A549 (cell line): ENCODE results near the gene RCBTB2.

Source experiments
- CHD2 ChIP-seq: fragments of 150-350 bp; IDR thresholded peaks from 2 replicates; pipeline ENCODE4 v1.6.1; 2014; ENCODE audit warnings: low read length; ENCODE audit not compliant: partially characterized antibody
- POLR2AphosphoS2 ChIP-seq: conservative IDR thresholded peaks from 2 replicates; pipeline ENCODE4 v1.6.1; 2012; ENCODE audit warnings: low read length, improper control_type of control experiment, inconsistent platforms
- RCOR1 ChIP-seq: fragments of 150-350 bp; IDR thresholded peaks from 2 replicates; pipeline ENCODE4 v1.6.1; 2014; ENCODE audit warnings: antibody characterized with exemption, low read length, low read depth
- TF ChIP-seq, protein P1 (sequence below): fragments of >200 bp; sonication (Bioruptor Twin); formaldehyde crosslinking; IDR thresholded peaks from 3 replicates; pipeline ENCODE4 v1.5.1; 2016
- TF ChIP-seq, protein P2 (sequence below): fragments of >200 bp; sonication (Bioruptor Twin); formaldehyde crosslinking; IDR thresholded peaks from 3 replicates; pipeline ENCODE4 v1.6.1; 2016

DNA sequence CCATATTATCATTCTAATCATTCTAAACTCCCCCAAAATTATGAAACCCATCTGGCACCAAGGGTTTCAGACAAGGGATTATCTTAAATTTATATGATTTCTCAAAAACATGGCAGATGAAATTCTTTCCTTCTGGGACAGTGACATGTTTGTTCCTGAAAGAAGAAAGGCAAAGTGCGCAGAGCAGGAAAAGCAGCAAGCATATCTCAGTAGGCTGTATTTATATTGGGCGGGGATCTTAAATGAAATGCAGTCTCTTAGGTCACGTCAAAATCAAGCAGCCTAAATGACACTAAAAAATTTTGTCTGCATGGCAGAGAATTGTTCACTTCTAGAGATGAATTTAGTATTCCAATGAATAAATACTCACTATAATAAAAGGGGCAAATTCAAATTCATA lies 49.3 kb downstream of the RCBTB2 start:
- TF ChIP-seq CHD2 (no peak), POLR2AphosphoS2 (no peak), RCOR1 (no peak)
- TF ChIP-seq, protein P1, sequence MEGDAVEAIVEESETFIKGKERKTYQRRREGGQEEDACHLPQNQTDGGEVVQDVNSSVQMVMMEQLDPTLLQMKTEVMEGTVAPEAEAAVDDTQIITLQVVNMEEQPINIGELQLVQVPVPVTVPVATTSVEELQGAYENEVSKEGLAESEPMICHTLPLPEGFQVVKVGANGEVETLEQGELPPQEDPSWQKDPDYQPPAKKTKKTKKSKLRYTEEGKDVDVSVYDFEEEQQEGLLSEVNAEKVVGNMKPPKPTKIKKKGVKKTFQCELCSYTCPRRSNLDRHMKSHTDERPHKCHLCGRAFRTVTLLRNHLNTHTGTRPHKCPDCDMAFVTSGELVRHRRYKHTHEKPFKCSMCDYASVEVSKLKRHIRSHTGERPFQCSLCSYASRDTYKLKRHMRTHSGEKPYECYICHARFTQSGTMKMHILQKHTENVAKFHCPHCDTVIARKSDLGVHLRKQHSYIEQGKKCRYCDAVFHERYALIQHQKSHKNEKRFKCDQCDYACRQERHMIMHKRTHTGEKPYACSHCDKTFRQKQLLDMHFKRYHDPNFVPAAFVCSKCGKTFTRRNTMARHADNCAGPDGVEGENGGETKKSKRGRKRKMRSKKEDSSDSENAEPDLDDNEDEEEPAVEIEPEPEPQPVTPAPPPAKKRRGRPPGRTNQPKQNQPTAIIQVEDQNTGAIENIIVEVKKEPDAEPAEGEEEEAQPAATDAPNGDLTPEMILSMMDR: no peak
- TF ChIP-seq, protein P2, sequence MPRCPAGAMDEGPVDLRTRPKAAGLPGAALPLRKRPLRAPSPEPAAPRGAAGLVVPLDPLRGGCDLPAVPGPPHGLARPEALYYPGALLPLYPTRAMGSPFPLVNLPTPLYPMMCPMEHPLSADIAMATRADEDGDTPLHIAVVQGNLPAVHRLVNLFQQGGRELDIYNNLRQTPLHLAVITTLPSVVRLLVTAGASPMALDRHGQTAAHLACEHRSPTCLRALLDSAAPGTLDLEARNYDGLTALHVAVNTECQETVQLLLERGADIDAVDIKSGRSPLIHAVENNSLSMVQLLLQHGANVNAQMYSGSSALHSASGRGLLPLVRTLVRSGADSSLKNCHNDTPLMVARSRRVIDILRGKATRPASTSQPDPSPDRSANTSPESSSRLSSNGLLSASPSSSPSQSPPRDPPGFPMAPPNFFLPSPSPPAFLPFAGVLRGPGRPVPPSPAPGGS: no peak
